CD4-positive, alpha-beta T cell treated with Interleukin-21 for 1 hour (primary cell): ENCODE results near the gene RCC1.
"Not testable (repeated sequence)": the region's sequence is repeated elsewhere in the genome, so short reads cannot be mapped to it uniquely, and the experiment has no call there.

Experiments
- DNase-seq: peaks from one replicate; pipeline ENCODE4 v3.0.0-alpha.2; 2020

Gene RCC1

GRCh38 chr1:28512058-28512611 is 6.3 kb downstream of the RCC1 start:
- no peak for DNase-seq

GRCh38 chr1:28514445-28514933 is 8.6 kb downstream of the RCC1 start:
- not testable (repeated sequence) for DNase-seq

- no peak for DNase-seq
These were observed 10.7 kb downstream of the RCC1 start for GRCh38 chr1:28516518-28516956.

GRCh38 chr1:28517649-28517999 is 11.8 kb downstream of the RCC1 start:
- no peak for DNase-seq

- DNase-seq = peak; percentile 90
These were observed 12.3 kb downstream of the RCC1 start for GRCh38 chr1:28518000-28518744.

GRCh38 chr1:28518745-28519341 is 13.0 kb downstream of the RCC1 start:
- peak; percentile 37 for DNase-seq

GRCh38 chr1:28519946-28520725 is 14.3 kb downstream of the RCC1 start:
- DNase-seq = no peak

GRCh38 chr1:28520796-28521195 is 15.0 kb downstream of the RCC1 start:
- not testable (repeated sequence) for DNase-seq

- DNase-seq = no peak
These were observed 15.8 kb downstream of the RCC1 start for GRCh38 chr1:28521502-28522164.

GRCh38 chr1:28522537-28522936 is 16.7 kb downstream of the RCC1 start:
- not testable (repeated sequence) for DNase-seq

GRCh38 chr1:28525002-28525642 is 19.3 kb downstream of the RCC1 start:
- DNase-seq = not testable (repeated sequence)

- no peak for DNase-seq
These were observed 21.0 kb downstream of the RCC1 start for GRCh38 chr1:28526886-28527285.

- no peak for DNase-seq
These were observed 24.6 kb downstream of the RCC1 start for GRCh38 chr1:28530456-28530855.

GRCh38 chr1:28534671-28535070 is 28.8 kb downstream of the RCC1 start:
- DNase-seq = no peak

- no peak for DNase-seq
These were observed 29.3 kb downstream of the RCC1 start for GRCh38 chr1:28535180-28535579.

- DNase-seq = no peak
These were observed 31.8 kb downstream of the RCC1 start for GRCh38 chr1:28537457-28538199.

- DNase-seq = no peak
These were observed 32.4 kb downstream of the RCC1 start for GRCh38 chr1:28538286-28538685.

- DNase-seq = no peak
These were observed 34.8 kb downstream of the RCC1 start for GRCh38 chr1:28540651-28541050.

GRCh38 chr1:28541414-28542015 is 35.7 kb downstream of the RCC1 start:
- not testable (repeated sequence) for DNase-seq

- DNase-seq = no peak
These were observed 39.4 kb downstream of the RCC1 start for GRCh38 chr1:28545246-28545628.

GRCh38 chr1:28548318-28548717 is 42.5 kb downstream of the RCC1 start:
- no peak for DNase-seq
